LNCaP clone FGC (cell line): ENCODE data around the gene MEIOSIN.
"Not testable (repeated sequence)": the region's sequence is repeated elsewhere in the genome, so short reads cannot be mapped to it uniquely, and the experiment has no call there.

Source experiments
- DNase-seq: peaks from one replicate; pipeline ENCODE4 v3.0.0-alpha.2; 2011; ENCODE audit warnings: low read depth
- H3K4me3 ChIP-seq: 2 replicates; pipeline ENCODE4 v1.5.1; 2011; ENCODE audit warnings: mild to moderate bottlenecking, low read depth, low read length, control low read depth
- CTCF ChIP-seq: IDR thresholded peaks from 2 replicates; pipeline ENCODE4 v1.5.1; 2012; ENCODE audit warnings: mild to moderate bottlenecking; ENCODE audit not compliant: control insufficient read depth, insufficient read depth; ENCODE audit errors: extremely low read depth

Gene MEIOSIN

GRCh38 chr19:45733160-45733810, at the start of gene MEIOSIN:
Gene MEIOSIN, plus strand, starts transcription at chr19:45733439. Its CDS starts 1,938 bp downstream, at chr19:45735377.
- no peak for TF ChIP-seq CTCF
- DNase-seq = no peak
- no peak within 1 kb of the TSS for H3K4me3 ChIP-seq

GRCh38 chr19:45685045-45685444, 48.2 kb upstream of the MEIOSIN start:
- not testable (repeated sequence) for H3K4me3 ChIP-seq, DNase-seq

GRCh38 chr19:45687599-45687998, 45.6 kb upstream of the MEIOSIN start:
- H3K4me3 ChIP-seq = no peak overlapping the region
- no peak for DNase-seq
- TF ChIP-seq CTCF = no peak

- H3K4me3 ChIP-seq = peak within 1 kb of the TSS; percentile 70
- TF ChIP-seq CTCF = no peak
- peak; percentile 64 for DNase-seq
Measured at GRCh38 chr19:45691516-45692186, 41.6 kb upstream of the MEIOSIN start, which contains the start of gene SNRPD2. Gene SNRPD2, minus strand, starts transcription at chr19:45691953. Its CDS starts 65 bp downstream, at chr19:45691888.

- peak within 1 kb of the TSS; percentile 70 for H3K4me3 ChIP-seq
- peak; percentile 97 for DNase-seq
- TF ChIP-seq CTCF = no peak
Measured at GRCh38 chr19:45692187-45693105, 40.8 kb upstream of the MEIOSIN start, which contains the start of gene QPCTL. Gene QPCTL, plus strand, starts transcription at chr19:45692666. Its CDS starts 38 bp downstream, at chr19:45692704.

GRCh38 chr19:45693106-45693788, 40.0 kb upstream of the MEIOSIN start:
- no peak for DNase-seq
- TF ChIP-seq CTCF = peak; percentile 58
- peak overlapping the region; percentile 70 for H3K4me3 ChIP-seq
